K562 (cell line): ENCODE data around the gene FOXO4. TPM values are rescaled to one million over a fixed set of nuclear protein-coding genes. Genes with fewer than 3 reads are reported as not detected.

Experiments
- ATAC-seq: fragments of 200-7000 bp; cut with Tn5 transposase; 3 replicates; pipeline ENCODE4 v1.9.1; 2020; ENCODE audit warnings: moderate library complexity
- BruUV-seq: library from RNA; stranded (reverse); fragments of 400-500 nt; replicated peaks from 2 replicates; lab custom pipeline; 2021; lab: Mats Ljungman, UMichigan
- CTCF ChIA-PET: fragments of 300-600 bp; formaldehyde crosslinking; extraction: SDS; loops from one replicate; lab custom pipeline; 2021; ENCODE audit warnings: low intra/inter-chr PET ratio; lab: Yijun Ruan, JAX
- POLR2A ChIA-PET: fragments of 300-600, 350-650 bp; sonication (Branson Sonifier 250); formaldehyde crosslinking; extraction: SDS; loops from one replicate; lab custom pipeline; 2021; ENCODE audit warnings: antibody characterized with exemption, inconsistent platforms; lab: Yijun Ruan, JAX
- DNase-seq, 4 experiments: peaks; one replicate each; pipeline versions ENCODE4 v3.0.0 to v3.0.0-alpha.2; 2011 to 2018; ENCODE audit warnings: low spot score in 3 of 4, mixed read lengths in 3 of 4; ENCODE audit errors: extremely low read depth in 1 of 4
- FAIRE-seq: peaks from 2 replicates; lab custom pipeline; 2011; peaks lifted over from hg19 to GRCh38; lab: Jason Lieb, UNC
- H2AFZ ChIP-seq: 2 replicates; pipeline ENCODE4 v1.6.0; 2011; ENCODE audit warnings: low read depth, low read length, control low read depth, inconsistent platforms
- H3K27ac ChIP-seq: fragments of 200-600 bp; 3 replicates; pipeline ENCODE4 v1.8.0; 2011; ENCODE audit warnings: low read depth, mild to moderate bottlenecking, control low read depth, inconsistent platforms, low read length, moderate library complexity, mixed read lengths; ENCODE audit errors: extremely low read depth
- H3K27me3 ChIP-seq, 2 experiments: fragments of 300-600 bp in 1 of 2; 2 replicates in 1 of 2; 3 replicates in 1 of 2; pipeline versions ENCODE4 v1.6.0 to v1.8.0; 2011; ENCODE audit warnings: inconsistent platforms in 2 of 2, low read length in 2 of 2, mild to moderate bottlenecking in 1 of 2, mixed read lengths in 1 of 2, moderate library complexity in 1 of 2; ENCODE audit not compliant: control insufficient read depth in 2 of 2, insufficient read depth in 2 of 2
- H3K36me3 ChIP-seq: fragments of 300-600 bp; 3 replicates; pipeline ENCODE4 v1.8.0; 2011; ENCODE audit warnings: mild to moderate bottlenecking, low read length, inconsistent platforms; ENCODE audit not compliant: control insufficient read depth, insufficient read depth
- H3K4me1 ChIP-seq, 2 experiments: fragments of 200-600 bp in 1 of 2; replicated peaks in 1 of 2; 2 replicates in 1 of 2; 3 replicates in 1 of 2; pipeline versions ENCODE4 v1.5.1 to v1.8.0; 2011; ENCODE audit warnings: inconsistent platforms in 2 of 2, low read length in 2 of 2, mild to moderate bottlenecking in 1 of 2, mixed read lengths in 1 of 2, moderate library complexity in 1 of 2; ENCODE audit not compliant: control insufficient read depth in 2 of 2, insufficient read depth in 2 of 2
- H3K4me2 ChIP-seq: 2 replicates; pipeline ENCODE4 v1.6.1; 2011; ENCODE audit warnings: low read length, control low read depth, inconsistent platforms, mixed read lengths; ENCODE audit not compliant: insufficient read depth
- H3K4me3 ChIP-seq: fragments of 200-600 bp; sonication (generic), shearing (Covaris generic); 2 replicates; pipeline ENCODE4 v1.5.1; 2016; ENCODE audit warnings: control low read depth, inconsistent platforms
- H3K79me2 ChIP-seq: fragments of 200-600 bp; 3 replicates; pipeline ENCODE4 v1.8.0; 2011; ENCODE audit warnings: low read length, inconsistent platforms; ENCODE audit not compliant: control insufficient read depth, insufficient read depth
- H3K9ac ChIP-seq, 2 experiments: 2 replicates each; pipeline versions ENCODE4 v1.6.0 to v1.6.1; 2011; ENCODE audit warnings: low read depth in 2 of 2, low read length in 2 of 2, control low read depth in 1 of 2, inconsistent platforms in 1 of 2, mild to moderate bottlenecking in 1 of 2, mixed read lengths in 1 of 2; ENCODE audit not compliant: insufficient read depth in 1 of 2
- H3K9me1 ChIP-seq: one replicate; pipeline ENCODE4 v1.6.0; 2011; ENCODE audit warnings: inconsistent platforms, mild to moderate bottlenecking, low read length, moderate library complexity; ENCODE audit not compliant: control insufficient read depth, insufficient read depth
- H3K9me3 ChIP-seq: replicated peaks from 2 replicates; pipeline ENCODE4 v1.5.1; 2011; ENCODE audit warnings: low read depth, low read length, inconsistent platforms; ENCODE audit not compliant: control insufficient read depth, insufficient read depth
- H4K20me1 ChIP-seq: replicated peaks from 2 replicates; pipeline ENCODE4 v1.6.1; 2011; ENCODE audit warnings: low read length, inconsistent platforms, mixed read lengths; ENCODE audit not compliant: control insufficient read depth, insufficient read depth
- ETV1 ChIP-seq: fragments of 450-650 bp; conservative IDR thresholded peaks from 2 replicates; pipeline ENCODE4 v1.6.1; 2016; ENCODE audit warnings: missing genetic modification characterization, control low read depth, low read depth, missing compliant biosample characterization
- FOXK2 ChIP-seq, 2 experiments: fragments of 450-650 bp; IDR thresholded peaks in 1 of 2; conservative IDR thresholded peaks in 1 of 2; 2 replicates each; pipeline ENCODE4 v1.6.1; 2016; ENCODE audit warnings: low read depth in 2 of 2, mild to moderate bottlenecking in 1 of 2
- FUS ChIP-seq: fragments of 200-400 bp; formaldehyde crosslinking; optimal IDR thresholded peaks from 2 replicates; pipeline ENCODE3; 2017; ENCODE audit warnings: low read depth, low read length
- HSF4 ChIP-seq: fragments of 250-450 bp; sonication (Bioruptor Pico); IDR thresholded peaks from 2 replicates; pipeline ENCODE4 v2.1.2; 2022; ENCODE audit warnings: mild to moderate bottlenecking, moderate library complexity, borderline replicate concordance
- JUN ChIP-seq, 2 experiments: sonication (generic) in 1 of 2; formaldehyde crosslinking in 1 of 2; IDR thresholded peaks; 2 replicates each; pipeline versions ENCODE4 v1.6.1 to v1.8.0; 2012 to 2022; ENCODE audit warnings: borderline replicate concordance in 2 of 2, mild to moderate bottlenecking in 2 of 2, improper control_type of control experiment in 1 of 2, low read depth in 1 of 2, low read length in 1 of 2, missing genetic modification reagents in 1 of 2
- MAFF ChIP-seq: IDR thresholded peaks from 2 replicates; pipeline ENCODE4 v1.6.1; 2012; ENCODE audit warnings: low read length, improper control_type of control experiment
- NCOA6 ChIP-seq: fragments of 450-650 bp; IDR thresholded peaks from 2 replicates; pipeline ENCODE4 v1.6.1; 2017; ENCODE audit warnings: mild to moderate bottlenecking
- NFE2L1 ChIP-seq: fragments of 450-650 bp; IDR thresholded peaks from 2 replicates; pipeline ENCODE4 v1.6.1; 2016; ENCODE audit warnings: missing genetic modification characterization, low read depth, mild to moderate bottlenecking, missing compliant biosample characterization, moderate library complexity, borderline replicate concordance
- SRF ChIP-seq, 2 experiments: fragments of 250-450, 450-650 bp in 1 of 2; sonication (Bioruptor Pico) in 1 of 2; sonication (generic) in 1 of 2; formaldehyde crosslinking; IDR thresholded peaks; 2 replicates each; pipeline versions ENCODE4 v1.5.0 to v1.5.1; 2020 to 2022; ENCODE audit warnings: mild to moderate bottlenecking in 1 of 2, missing genetic modification reagents in 1 of 2
- ZC3H11A ChIP-seq: IDR thresholded peaks from 2 replicates; pipeline ENCODE4 v1.6.1; 2012; ENCODE audit warnings: low read depth, low read length, improper control_type of control experiment
- WGBS: fragments of 100-300 bp; shearing (Covaris generic); methylation state at CpG from one replicate; pipeline ENCODE4 v1.1.6; 2016; ENCODE audit warnings: low coverage, mixed read lengths; ENCODE audit not compliant: insufficient coverage; ENCODE audit errors: missing lambda C conversion rate; 5-methylcytosine and 5-hydroxymethylcytosine counted together
- in situ Hi-C: fragments of 300-500 bp; cut with MboI; formaldehyde crosslinking; loops from 4 replicates; pipeline ENCODE4 v1.15.0; 2018; ENCODE audit warnings: inconsistent platforms, mixed read lengths
- intact Hi-C: fragments of 100-400 bp; cut with micrococcal nuclease; formaldehyde crosslinking; loops from 2 replicates; pipeline ENCODE4 v1.14.2; 2022
- polyA plus RNA-seq, 8 experiments: library from polyadenylated mRNA; depleted of rRNA in 4 of 8; stranded (reverse) in 5 of 8; unstranded in 3 of 8; fragments of >200 nt; fragmentation: Nextera tagmentation in 2 of 8; fragmentation: Illumina TruSeq in 1 of 8; extraction: Ambion mirVana in 2 of 8; extraction: Trizol in 1 of 8; gene quantifications; 2 replicates each; pipeline versions ENCODE4 v1.2.1 to v1.2.3, GENCODE V29; 2011 to 2014; ENCODE audit warnings: inconsistent platforms in 1 of 8, missing spikeins in 1 of 8
- total RNA-seq, 7 experiments: library from RNA; depleted of rRNA in 6 of 7; stranded (reverse); fragments of >200 nt in 6 of 7; fragmentation: Illumina TruSeq in 2 of 7; extraction: Trizol in 2 of 7; gene quantifications; 2 replicates each; pipeline versions ENCODE4 v1.2.1 to v1.2.3, GENCODE V29; 2011 to 2021; ENCODE audit warnings: low replicate concordance in 1 of 7
- TF ChIP-seq, protein P1 (sequence below): fragments of 200-800 bp; sonication (Bioruptor generic); IDR thresholded peaks from 2 replicates; pipeline ENCODE4 v1.6.1; 2017; ENCODE audit warnings: missing genetic modification characterization, missing compliant biosample characterization
- TF ChIP-seq, protein P2 (sequence below), 2 experiments: fragments of 450-650 bp in 1 of 2; IDR thresholded peaks; 2 replicates each; pipeline ENCODE4 v1.6.1; 2011 to 2017; ENCODE audit warnings: low read depth in 2 of 2, antibody characterized with exemption in 1 of 2, borderline replicate concordance in 1 of 2, low read length in 1 of 2, mild to moderate bottlenecking in 1 of 2, mixed read lengths in 1 of 2; ENCODE audit not compliant: control insufficient read depth in 1 of 2

The FOXO4 gene
- total and polyA plus RNA-seq, 9 of the 15 experiments (the other 6 are each of a cell fraction or from before 2014, with no cell fraction given), result 0.13 to 26.6 (median 8.5) TPM

- intact Hi-C loops (no loop called here), in situ Hi-C loops (no loop called here)
- Histone ChIP-seq H3K36me3 (peaks cover 7% of the 10 kb centered on the region; the same call in 2 of the 3 replicates), H3K4me2 (no peak overlapping the region), H3K4me3 (no peak overlapping the region), H4K20me1 (no peaks in the 10 kb centered on the region), H3K79me2 (no peaks in the 10 kb centered on the region), H2AFZ (no peak overlapping the region), H3K9me3 (no peaks in the 10 kb centered on the region), H3K9ac (peak overlapping the region in 1 of 2 experiments; percentile 58; a peak in 1 of 4 replicates), H3K9me1 (no peaks in the 10 kb centered on the region), H3K27ac (no peak overlapping the region), H3K4me1 (peaks cover 10 to 44% of the 10 kb centered on the region in 2 experiments; a peak in 4 of 5 replicates), H3K27me3 (no peaks in the 10 kb centered on the region)
- TF ChIP-seq ZC3H11A, result no peak
- TF ChIP-seq, protein P1, sequence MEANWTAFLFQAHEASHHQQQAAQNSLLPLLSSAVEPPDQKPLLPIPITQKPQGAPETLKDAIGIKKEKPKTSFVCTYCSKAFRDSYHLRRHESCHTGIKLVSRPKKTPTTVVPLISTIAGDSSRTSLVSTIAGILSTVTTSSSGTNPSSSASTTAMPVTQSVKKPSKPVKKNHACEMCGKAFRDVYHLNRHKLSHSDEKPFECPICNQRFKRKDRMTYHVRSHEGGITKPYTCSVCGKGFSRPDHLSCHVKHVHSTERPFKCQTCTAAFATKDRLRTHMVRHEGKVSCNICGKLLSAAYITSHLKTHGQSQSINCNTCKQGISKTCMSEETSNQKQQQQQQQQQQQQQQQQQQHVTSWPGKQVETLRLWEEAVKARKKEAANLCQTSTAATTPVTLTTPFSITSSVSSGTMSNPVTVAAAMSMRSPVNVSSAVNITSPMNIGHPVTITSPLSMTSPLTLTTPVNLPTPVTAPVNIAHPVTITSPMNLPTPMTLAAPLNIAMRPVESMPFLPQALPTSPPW (CRISPR knock-in tag), result no peak
- TF ChIP-seq JUN (IDR thresholded peaks at IDR 0.05; ENCODE audit: borderline replicate concordance, low read depth, low read length), result no peak
- no peak for TF ChIP-seq JUN (CRISPR knock-in tag; IDR thresholded peaks at IDR 0.05; ENCODE audit: borderline replicate concordance)
- TF ChIP-seq, protein P2, sequence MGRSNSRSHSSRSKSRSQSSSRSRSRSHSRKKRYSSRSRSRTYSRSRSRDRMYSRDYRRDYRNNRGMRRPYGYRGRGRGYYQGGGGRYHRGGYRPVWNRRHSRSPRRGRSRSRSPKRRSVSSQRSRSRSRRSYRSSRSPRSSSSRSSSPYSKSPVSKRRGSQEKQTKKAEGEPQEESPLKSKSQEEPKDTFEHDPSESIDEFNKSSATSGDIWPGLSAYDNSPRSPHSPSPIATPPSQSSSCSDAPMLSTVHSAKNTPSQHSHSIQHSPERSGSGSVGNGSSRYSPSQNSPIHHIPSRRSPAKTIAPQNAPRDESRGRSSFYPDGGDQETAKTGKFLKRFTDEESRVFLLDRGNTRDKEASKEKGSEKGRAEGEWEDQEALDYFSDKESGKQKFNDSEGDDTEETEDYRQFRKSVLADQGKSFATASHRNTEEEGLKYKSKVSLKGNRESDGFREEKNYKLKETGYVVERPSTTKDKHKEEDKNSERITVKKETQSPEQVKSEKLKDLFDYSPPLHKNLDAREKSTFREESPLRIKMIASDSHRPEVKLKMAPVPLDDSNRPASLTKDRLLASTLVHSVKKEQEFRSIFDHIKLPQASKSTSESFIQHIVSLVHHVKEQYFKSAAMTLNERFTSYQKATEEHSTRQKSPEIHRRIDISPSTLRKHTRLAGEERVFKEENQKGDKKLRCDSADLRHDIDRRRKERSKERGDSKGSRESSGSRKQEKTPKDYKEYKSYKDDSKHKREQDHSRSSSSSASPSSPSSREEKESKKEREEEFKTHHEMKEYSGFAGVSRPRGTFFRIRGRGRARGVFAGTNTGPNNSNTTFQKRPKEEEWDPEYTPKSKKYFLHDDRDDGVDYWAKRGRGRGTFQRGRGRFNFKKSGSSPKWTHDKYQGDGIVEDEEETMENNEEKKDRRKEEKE (IDR thresholded peaks at IDR 0.05; ENCODE audit: borderline replicate concordance in 1 of 2, control insufficient read depth in 1 of 2, low read depth in 2 of 2, low read length in 1 of 2), result no peak
- no peak for TF ChIP-seq FOXK2 (conservative IDR thresholded peaks at IDR 0.05 in 1 of 2, IDR thresholded peaks at IDR 0.05 in 1 of 2; ENCODE audit: low read depth in 2 of 2)
- no peak for TF ChIP-seq FUS
- no peak for TF ChIP-seq NFE2L1 (tag)
- TF ChIP-seq MAFF, result no peak
- no peak for TF ChIP-seq HSF4 (CRISPR knock-in tag)
- no peak for TF ChIP-seq NCOA6
- TF ChIP-seq ETV1 (tag), result no peak
- no peak for TF ChIP-seq SRF (CRISPR knock-in tag; IDR thresholded peaks at IDR 0.05)
- DNase-seq (no peak), ATAC-seq (0 out of 3 replicates have a peak, but pooled peaks have one; percentile 6), FAIRE-seq (no peak)
- WGBS, result 87% methylated on average over 13 of the region's 28 CpGs
- ChIA-PET POLR2A (interaction anchor here (0.5 kb wide), 1 partner anchor 104 kb away, joined by 3 read pairs; no protein-coding TSS in a partner anchor), CTCF (no interaction called here)
- BruUV-seq, result no TSS peak
These were observed 52.0 kb downstream of the FOXO4 start for GRCh38 chrX:71147496-71148277.
